IMR-90 (cell line): Measurements from ENCODE around the gene TRAPPC12. TPM values are rescaled to one million over a fixed set of nuclear protein-coding genes. Genes with fewer than 3 reads are reported as not detected.

Experiments
- ATAC-seq: fragments of 200-7000 bp; cut with Tn5 transposase; 2 replicates; pipeline ENCODE4 v1.9.1; 2020; ENCODE audit warnings: low read depth, mild to moderate bottlenecking, moderate library complexity
- BruUV-seq: library from RNA; stranded (reverse); fragments of 400-500 nt; replicated peaks from 2 replicates; lab custom pipeline; 2021; lab: Mats Ljungman, UMichigan
- CTCF ChIA-PET: fragments of 300-600 bp; formaldehyde crosslinking; extraction: SDS; loops from one replicate; lab custom pipeline; 2021; ENCODE audit warnings: antibody characterized with exemption; lab: Yijun Ruan, JAX
- POLR2A ChIA-PET: fragments of 300-600 bp; sonication (Branson Sonifier 250); formaldehyde crosslinking; loops from one replicate; lab custom pipeline; 2022; ENCODE audit warnings: antibody characterized with exemption; ENCODE audit not compliant: unreplicated experiment; lab: Charles Lee
- DNase-seq: peaks from one replicate; pipeline ENCODE4 v3.0.0; 2013
- H2AFZ ChIP-seq: replicated peaks from 2 replicates; pipeline ENCODE3; 2013; ENCODE audit warnings: low read length, mild to moderate bottlenecking; ENCODE audit not compliant: poor library complexity
- H2AK5ac ChIP-seq: 2 replicates; pipeline ENCODE4 v1.6.1; 2013; ENCODE audit warnings: low read depth, low read length, inconsistent platforms
- H2AK9ac ChIP-seq: replicated peaks from 2 replicates; pipeline ENCODE3; 2013; ENCODE audit warnings: mild to moderate bottlenecking, low read depth, low read length, moderate library complexity; ENCODE audit not compliant: poor library complexity
- H2BK120ac ChIP-seq: 2 replicates; pipeline ENCODE4 v1.6.1; 2013; ENCODE audit warnings: low read depth, low read length, inconsistent platforms
- H2BK15ac ChIP-seq: 3 replicates; pipeline ENCODE4 v1.6.1; 2013; ENCODE audit warnings: low read depth, low read length, inconsistent platforms
- H2BK20ac ChIP-seq: 2 replicates; pipeline ENCODE4 v1.6.1; 2013; ENCODE audit warnings: low read depth, mild to moderate bottlenecking, inconsistent platforms, low read length, moderate library complexity
- H2BK5ac ChIP-seq: 2 replicates; pipeline ENCODE4 v1.6.1; 2013; ENCODE audit warnings: mild to moderate bottlenecking, low read depth, low read length, inconsistent platforms; ENCODE audit not compliant: poor library complexity, severe bottlenecking
- H3K14ac ChIP-seq: replicated peaks from 2 replicates; pipeline ENCODE4 v1.6.1; 2013; ENCODE audit warnings: low read depth, low read length, inconsistent platforms
- H3K18ac ChIP-seq: 2 replicates; pipeline ENCODE4 v1.6.1; 2013; ENCODE audit warnings: low read depth, low read length, control low read depth
- H3K23ac ChIP-seq: 2 replicates; pipeline ENCODE4 v1.6.1; 2013; ENCODE audit warnings: low read depth, low read length, inconsistent platforms
- H3K27ac ChIP-seq: 2 replicates; pipeline ENCODE4 v1.5.1; 2013; ENCODE audit warnings: mild to moderate bottlenecking, control low read depth, low read length; ENCODE audit not compliant: insufficient read depth
- H3K27me3 ChIP-seq: 2 replicates; pipeline ENCODE4 v1.6.1; 2013; ENCODE audit warnings: low read length; ENCODE audit not compliant: control insufficient read depth, insufficient read depth
- H3K36me3 ChIP-seq: 2 replicates; pipeline ENCODE4 v1.6.1; 2013; ENCODE audit warnings: low read length, mixed read lengths; ENCODE audit not compliant: control insufficient read depth, insufficient read depth
- H3K4ac ChIP-seq: 2 replicates; pipeline ENCODE4 v1.6.1; 2013; ENCODE audit warnings: low read depth, low read length, inconsistent platforms
- H3K4me1 ChIP-seq: 2 replicates; pipeline ENCODE4 v1.6.1; 2013; ENCODE audit warnings: low read length, mixed read lengths; ENCODE audit not compliant: control insufficient read depth, insufficient read depth
- H3K4me2 ChIP-seq: 2 replicates; pipeline ENCODE4 v1.6.1; 2013; ENCODE audit warnings: low read depth, mild to moderate bottlenecking, control low read depth, low read length, moderate library complexity
- H3K4me3 ChIP-seq: 2 replicates; pipeline ENCODE4 v1.5.1; 2013; ENCODE audit warnings: low read depth, mild to moderate bottlenecking, control low read depth, low read length, moderate library complexity; ENCODE audit not compliant: insufficient read depth
- H3K56ac ChIP-seq: 2 replicates; pipeline ENCODE4 v1.6.1; 2013; ENCODE audit warnings: low read length, inconsistent platforms; ENCODE audit not compliant: insufficient read depth; ENCODE audit errors: extremely low read depth
- H3K79me1 ChIP-seq, 2 experiments: 2 replicates each; pipeline ENCODE4 v1.6.1; 2013; ENCODE audit warnings: low read length in 2 of 2, inconsistent platforms in 1 of 2, low read depth in 1 of 2
- H3K9ac ChIP-seq: 2 replicates; pipeline ENCODE4 v1.6.1; 2013; ENCODE audit warnings: low read depth, low read length, control low read depth
- H3K9me1 ChIP-seq: 2 replicates; pipeline ENCODE4 v1.6.1; 2013; ENCODE audit warnings: low read length, inconsistent platforms; ENCODE audit not compliant: insufficient read depth
- H3K9me3 ChIP-seq: 2 replicates; pipeline ENCODE4 v1.6.1; 2013; ENCODE audit warnings: low read length; ENCODE audit not compliant: control insufficient read depth, insufficient read depth
- H4K20me1 ChIP-seq: 2 replicates; pipeline ENCODE4 v1.6.1; 2013; ENCODE audit warnings: low read length, inconsistent platforms; ENCODE audit not compliant: insufficient read depth
- H4K5ac ChIP-seq: 2 replicates; pipeline ENCODE4 v1.6.1; 2013; ENCODE audit warnings: mild to moderate bottlenecking, low read depth, low read length, control low read depth
- H4K8ac ChIP-seq, 2 experiments: 2 replicates each; pipeline ENCODE4 v1.6.1; 2013; ENCODE audit warnings: low read depth in 2 of 2, low read length in 2 of 2, control low read depth in 1 of 2, inconsistent platforms in 1 of 2
- H4K91ac ChIP-seq: 2 replicates; pipeline ENCODE4 v1.6.1; 2013; ENCODE audit warnings: low read depth, low read length, inconsistent platforms; ENCODE audit not compliant: insufficient read depth
- MXI1 ChIP-seq: IDR thresholded peaks from 2 replicates; pipeline ENCODE4 v1.6.1; 2012; ENCODE audit warnings: low read depth, mild to moderate bottlenecking, low read length, moderate library complexity, borderline replicate concordance
- POLR2A ChIP-seq: IDR thresholded peaks from 2 replicates; pipeline ENCODE4 v1.6.1; 2012; ENCODE audit warnings: mild to moderate bottlenecking, low read depth, low read length
- USF2 ChIP-seq: fragments of 150-350 bp; IDR thresholded peaks from 2 replicates; pipeline ENCODE4 v1.6.1; 2017; ENCODE audit warnings: mild to moderate bottlenecking, antibody characterized with exemption, low read length, low read depth
- WGBS, 2 experiments: methylation state at CpG; one replicate each; pipeline versions ENCODE4 v1.1.5 to v1.1.7; 2013; ENCODE audit warnings: missing lambda C conversion rate in 2 of 2; ENCODE audit not compliant: insufficient read length in 1 of 2; ENCODE audit errors: extremely low coverage in 2 of 2; 5-methylcytosine and 5-hydroxymethylcytosine counted together
- dilution Hi-C: fragments of 300-500 bp; cut with HindIII; formaldehyde crosslinking; loops from one replicate; pipeline ENCODE4 v1.14.3; 2018; ENCODE audit warnings: low sequenced_read_pairs; ENCODE audit not compliant: unreplicated experiment
- in situ Hi-C: fragments of 300-500 bp; cut with MboI; formaldehyde crosslinking; loops from 3 replicates; pipeline ENCODE4 v1.14.3; 2019; ENCODE audit warnings: low sequenced_read_pairs, inconsistent platforms, mixed read lengths
- intact Hi-C: fragments of 100-400 bp; cut with micrococcal nuclease; formaldehyde crosslinking; loops from 2 replicates; pipeline ENCODE4 v1.10.0; 2022
- polyA plus RNA-seq, 3 experiments: library from polyadenylated mRNA; depleted of rRNA; stranded (reverse); fragments of >200 nt; gene quantifications; 2 replicates each; pipeline ENCODE4 v1.2.3, GENCODE V29; 2012; ENCODE audit warnings: low replicate concordance in 1 of 3
- total RNA-seq: library from RNA; depleted of rRNA; stranded (reverse); fragments of >200 nt; gene quantifications from 2 replicates; pipeline ENCODE4 v1.2.3, GENCODE V29; 2012

The TRAPPC12 gene
- total and polyA plus RNA-seq, 2 of the 4 experiments (the other 2 are of a cell fraction), result 25.8 to 69.9 TPM

- no TSS peak for BruUV-seq
- H3K4me2 ChIP-seq, result no peak overlapping the region
- H3K27me3 ChIP-seq, result no peaks in the 10 kb centered on the region
- H3K23ac ChIP-seq, result no peak overlapping the region
- H3K18ac ChIP-seq, result no peak overlapping the region
- ATAC-seq, result no peak
- peaks cover 52% of the 10 kb centered on the region for H3K36me3 ChIP-seq
- no peak overlapping the region for H2BK120ac ChIP-seq
- no peak overlapping the region for H4K91ac ChIP-seq
- H2AFZ ChIP-seq, result no peak overlapping the region
- WGBS, 2 experiments, result 100% methylated on average over 3 of the region's 14 CpGs; no CpG with 5 or more reads in 1 of the 2 experiments
- no peaks in the 10 kb centered on the region for H3K9me3 ChIP-seq
- no peak overlapping the region for H3K4me3 ChIP-seq
- no peak for DNase-seq
- no peak overlapping the region for H2BK15ac ChIP-seq
- no peak overlapping the region for H3K4ac ChIP-seq
- H3K4me1 ChIP-seq, result peaks cover 4% of the 10 kb centered on the region; the same call in 1 of the 2 replicates
- H2BK20ac ChIP-seq, result no peak overlapping the region
- ChIA-PET POLR2A (no interaction called here), CTCF (no interaction called here)
- no peak overlapping the region for H3K56ac ChIP-seq
- H3K9ac ChIP-seq, result no peak overlapping the region
- no peak overlapping the region for H3K14ac ChIP-seq
- H3K79me1 ChIP-seq, result peaks cover 29 to 30% of the 10 kb centered on the region in 2 experiments
- no peak overlapping the region for H2AK9ac ChIP-seq
- H4K20me1 ChIP-seq, result peaks cover 4% of the 10 kb centered on the region; the same call in 1 of the 2 replicates
- no peak overlapping the region for H3K27ac ChIP-seq
- in situ Hi-C loops (loop anchor here (10.0 kb wide), 1 partner anchor 218 kb away; no protein-coding TSS in a partner anchor), dilution Hi-C loops (no loop called here), intact Hi-C loops (no loop called here)
- TF ChIP-seq POLR2A (no peak), MXI1 (no peak), USF2 (no peak)
- H2BK5ac ChIP-seq, result no peak overlapping the region
- no peak overlapping the region for H4K5ac ChIP-seq
- H4K8ac ChIP-seq, result no peak overlapping the region
- 0 out of 2 replicates have a peak, but pooled peaks cover under 1% of the 10 kb centered on the region for H3K9me1 ChIP-seq
- no peak overlapping the region for H2AK5ac ChIP-seq
Observed at GRCh38 chr2:3426615-3427014, 47.1 kb downstream of the TRAPPC12 start.
